ENCODE data around the gene PRSS3. TPM values are rescaled to one million over a fixed set of nuclear protein-coding genes. Genes with fewer than 3 reads are reported as not detected.

PRSS3 gene
- total and polyA plus RNA-seq, 10 of the 15 experiments (the other 5 are each of a cell fraction or from before 2014, with no cell fraction given): 0.54 TPM; not detected in 9

GRCh38 chr9:33815781-33816180 lies 20.4 kb downstream of the PRSS3 start:
- 98% methylated on average over 7 of the region's 7 CpGs for WGBS (ENCODE audit: insufficient coverage, insufficient replicate concordance, low lambda C conversion rate, missing lambda C conversion rate)
- BruUV-seq (replicated peaks): no TSS peak
- no peaks in the 10 kb centered on the region for H3K36me3 ChIP-seq (ENCODE audit: control insufficient read depth in 2 of 2, insufficient read depth in 2 of 2, low read length in 1 of 2)
- no peaks in the 10 kb centered on the region for H4K20me1 ChIP-seq (ENCODE audit: control insufficient read depth, insufficient read depth)
- H3K4me2 ChIP-seq (ENCODE audit: control insufficient read depth, insufficient read depth): peak overlapping the region; percentile 82
- H3K4me1 ChIP-seq (ENCODE audit: control insufficient read depth, insufficient read depth, low read length): peaks cover 11% of the 10 kb centered on the region
- DNase-seq (ENCODE audit: low read depth, low spot score): no peak
- no peak overlapping the region for H3K4me3 ChIP-seq
- peaks cover 37% of the 10 kb centered on the region for H3K79me2 ChIP-seq (ENCODE audit: control insufficient read depth, insufficient read depth, low read length)
- TF ChIP-seq MXI1 (IDR thresholded peaks at IDR 0.05; ENCODE audit: low read depth, low read length) (no peak), PKNOX1 (IDR thresholded peaks at IDR 0.05) (no peak), JUNB (IDR thresholded peaks at IDR 0.05) (no peak), POLR2AphosphoS5 (IDR thresholded peaks at IDR 0.05; ENCODE audit: low read length) (no peak), CHD4 (IDR thresholded peaks at IDR 0.05) (no peak), IKZF1 (conservative IDR thresholded peaks at IDR 0.05) (no peak), NR2F1 (conservative IDR thresholded peaks at IDR 0.05) (no peak), NR2C1 (IDR thresholded peaks at IDR 0.05) (no peak), CEBPZ (IDR thresholded peaks at IDR 0.05; ENCODE audit: low read depth, low read length) (no peak), SMARCA5 (IDR thresholded peaks at IDR 0.05) (no peak), STAT3 (IDR thresholded peaks at IDR 0.05; ENCODE audit: low read depth, low read length) (no peak), PAX8 (IDR thresholded peaks at IDR 0.05) (no peak), SUZ12 (IDR thresholded peaks at IDR 0.05; ENCODE audit: unreplicated experiment) (no peak), TCF12 (IDR thresholded peaks at IDR 0.05; ENCODE audit: low read depth, low read length) (no peak), RFX5 (IDR thresholded peaks at IDR 0.05; ENCODE audit: low read depth, low read length) (no peak), IRF4 (IDR thresholded peaks at IDR 0.05; ENCODE audit: low read depth, low read length) (no peak)
- no peaks in the 10 kb centered on the region for H3K27me3 ChIP-seq (replicated peaks in 1 of 2; ENCODE audit: control insufficient read depth in 2 of 2, insufficient read depth in 2 of 2, low read length in 1 of 2)
- in situ Hi-C loops (cut with MboI): no loop called here
- H3K9ac ChIP-seq (ENCODE audit: control insufficient read depth, insufficient read depth, low read length): no peak overlapping the region
- ChIA-PET CTCF (interaction anchor here (1.0 to 6.5 kb wide), 11 partner anchors 20 to 363 kb away, joined by 3 to 128 read pairs (median 6); no protein-coding TSS in a partner anchor), POLR2A (interaction anchor here (0.6 to 0.9 kb wide), 4 partner anchors 17 to 447 kb away, joined by 3 read pairs; partner anchors contain the start of gene UBAP2), RAD21 (ENCODE audit: unreplicated experiment) (interaction anchor here (0.7 to 5.2 kb wide), 5 partner anchors 19 to 88 kb away, joined by 3 to 66 read pairs (median 3); no protein-coding TSS in a partner anchor), SMC1A (ENCODE audit: uncharacterized antibody, unreplicated experiment) (interaction anchor here (0.6 to 4.7 kb wide), 8 partner anchors 20 to 258 kb away, joined by 3 to 77 read pairs (median 4); no protein-coding TSS in a partner anchor)
- H2AFZ ChIP-seq (ENCODE audit: control insufficient read depth, low read depth, low read length): no peak overlapping the region; the same call in 1 of the 2 replicates
- peak overlapping the region; percentile 81 for H3K27ac ChIP-seq (ENCODE audit: control insufficient read depth, insufficient read depth)
- H3K9me3 ChIP-seq (replicated peaks; ENCODE audit: control insufficient read depth, insufficient read depth, low read length): no peaks in the 10 kb centered on the region
- no peak for FAIRE-seq
- intact Hi-C loops (cut with micrococcal nuclease; ENCODE audit: unreplicated experiment): no loop called here
- ATAC-seq: no peak

Data from GM12878 (cell line).